HG02885 (cell line): ENCODE measurements around the gene SLC9C1.

Experiments
- ATAC-seq: cut with Tn5 transposase; IDR thresholded peaks from one replicate; pipeline ENCODE4 v1.9.1; 2021; ENCODE audit warnings: mild to moderate bottlenecking; ENCODE audit not compliant: unreplicated experiment, poor library complexity

The SLC9C1 gene

GRCh38 chr3:112293368-112294321 is at the start of gene SLC9C1:
SLC9C1 (minus strand) TSS chr3:112294216; CDS start chr3:112286791, 7,425 bp downstream.
- peak; percentile 75 for ATAC-seq

DNA sequence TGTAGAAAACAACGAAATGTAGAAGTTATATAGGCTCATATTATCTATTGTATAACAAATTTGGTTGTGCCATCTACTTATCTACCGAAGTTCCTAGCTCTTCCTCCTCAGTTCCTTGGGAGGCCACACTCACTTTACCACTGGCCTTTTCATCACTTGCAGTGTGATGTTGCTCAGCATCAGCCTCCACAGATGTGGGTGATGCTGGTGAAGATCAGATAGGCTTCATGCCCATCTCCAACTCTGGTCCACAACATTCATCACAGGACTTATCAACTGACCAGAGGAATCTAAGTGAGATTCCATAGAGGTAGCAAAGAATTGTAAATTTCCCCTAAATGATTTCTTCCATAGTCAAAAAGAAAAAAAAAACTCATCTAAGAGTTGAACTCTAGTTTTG is 47.4 kb upstream of the SLC9C1 start:
- ATAC-seq, result no peak

GRCh38 chr3:112339609-112340008 is 45.6 kb upstream of the SLC9C1 start:
- no peak for ATAC-seq

GRCh38 chr3:112339134-112339533 is 45.1 kb upstream of the SLC9C1 start:
- ATAC-seq, result no peak

GRCh38 chr3:112338727-112339056 is 44.7 kb upstream of the SLC9C1 start:
- no peak for ATAC-seq

- ATAC-seq, result no peak
Observed at GRCh38 chr3:112338021-112338726, 44.2 kb upstream of the SLC9C1 start.

DNA sequence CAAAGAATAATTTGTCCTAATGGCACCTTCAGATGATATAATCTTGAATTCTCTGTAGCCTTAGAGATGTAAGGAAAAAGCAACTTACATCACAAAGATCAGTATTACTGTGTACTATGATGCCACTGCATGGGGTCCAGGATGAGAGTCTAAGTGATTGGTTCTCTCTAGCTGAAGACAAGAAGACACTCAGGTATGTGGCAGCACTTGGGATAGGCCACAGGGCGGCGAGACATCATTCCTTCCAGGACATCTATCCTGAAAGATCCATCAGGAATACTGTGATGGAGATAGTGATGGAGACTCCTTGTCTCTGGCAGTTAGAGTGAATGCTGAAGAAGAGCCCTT is 41.4 kb upstream of the SLC9C1 start:
- ATAC-seq, result no peak

GRCh38 chr3:112334691-112335433 is 40.8 kb upstream of the SLC9C1 start:
- ATAC-seq, result no peak

GRCh38 chr3:112333381-112334317 is 39.6 kb upstream of the SLC9C1 start:
- peak; percentile 36 for ATAC-seq

GRCh38 chr3:112333002-112333380 is 39.0 kb upstream of the SLC9C1 start, which contains the start of gene CD200:
CD200 (plus strand) TSS chr3:112333156; CDS start chr3:112333213, 57 bp downstream.
- peak; percentile 78 for ATAC-seq

DNA sequence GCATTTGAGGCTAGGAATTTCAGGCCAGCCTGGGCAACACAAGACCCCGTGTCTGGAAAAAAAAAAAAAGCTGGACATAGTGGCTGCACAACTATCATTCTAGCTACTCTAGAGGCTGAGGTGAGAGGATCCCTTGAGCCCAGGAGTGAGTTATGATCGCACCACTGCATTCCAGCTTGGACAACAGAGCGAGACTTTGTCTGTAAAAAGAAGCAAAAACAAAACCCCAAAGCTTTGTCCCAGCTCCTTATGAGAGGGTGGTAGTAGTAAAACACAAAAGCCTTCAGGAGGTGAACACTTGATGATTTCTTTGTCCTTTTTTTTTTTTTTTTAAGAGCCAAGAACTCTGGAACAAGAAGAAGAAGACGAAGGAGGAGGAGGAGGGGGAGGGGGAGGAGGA is 37.8 kb upstream of the SLC9C1 start:
- no peak for ATAC-seq

DNA sequence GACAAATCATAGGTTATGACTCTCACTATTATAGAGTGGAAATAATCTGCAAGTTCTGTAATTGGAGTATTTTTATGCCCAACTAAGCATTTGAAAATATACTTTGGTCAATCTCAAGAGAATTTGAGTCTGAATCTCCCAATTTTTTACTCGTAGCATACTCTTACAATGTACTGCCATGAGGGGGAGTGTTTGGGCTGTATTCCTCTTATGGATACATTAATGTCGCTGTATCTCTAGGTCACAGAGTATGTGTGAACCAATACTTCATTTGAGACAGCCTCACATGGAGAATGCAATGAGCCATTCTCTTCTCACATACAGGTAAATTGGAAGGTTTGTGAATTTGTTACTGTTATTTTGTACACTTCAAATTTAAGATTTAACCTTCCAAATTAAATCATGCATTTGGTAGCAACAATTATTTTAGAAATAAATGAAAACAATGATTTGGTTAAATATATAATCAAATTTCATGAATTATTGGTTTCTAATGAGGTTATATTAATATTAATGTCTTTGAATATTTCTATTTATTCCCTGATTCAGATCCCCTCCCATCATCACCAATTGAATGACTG is 33.4 kb upstream of the SLC9C1 start:
- peak; percentile 98 for ATAC-seq

DNA sequence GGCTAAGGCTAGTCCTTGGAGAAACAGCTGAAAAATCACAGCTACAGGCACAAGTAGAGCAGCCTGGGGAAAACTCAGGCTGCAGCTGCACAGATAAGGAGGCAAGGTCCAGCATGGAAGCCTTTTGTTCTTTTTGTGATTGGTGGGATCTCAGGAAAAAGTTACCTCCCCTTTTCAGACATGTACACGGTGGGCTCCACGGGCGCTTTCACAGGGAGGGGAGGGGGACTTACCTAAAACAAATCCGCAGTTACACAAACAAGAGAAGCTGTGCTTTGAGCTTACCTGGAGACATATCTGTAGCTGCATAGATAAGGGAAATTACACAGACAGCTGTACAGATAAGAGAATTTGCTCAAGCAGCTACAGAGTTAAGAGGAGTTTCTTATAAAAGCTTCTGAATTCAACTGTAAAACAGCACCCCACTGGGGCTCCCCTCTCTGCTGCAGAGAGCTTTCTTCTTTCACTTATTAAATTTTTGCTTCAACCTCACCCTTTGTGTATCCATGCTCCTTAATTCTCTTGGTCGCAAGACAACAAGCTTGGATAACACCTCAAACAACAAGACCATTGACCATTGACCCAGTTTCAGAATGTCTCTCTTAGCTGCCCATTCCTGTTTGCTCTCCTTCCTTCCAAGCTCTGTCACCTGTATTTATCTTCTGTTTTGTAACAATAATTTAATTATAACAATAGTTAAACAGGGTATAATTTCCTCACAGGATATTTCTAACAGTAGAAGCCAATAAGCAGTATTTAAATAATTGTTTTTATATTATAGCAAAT is 28.0 kb upstream of the SLC9C1 start:
- ATAC-seq, result no peak

DNA sequence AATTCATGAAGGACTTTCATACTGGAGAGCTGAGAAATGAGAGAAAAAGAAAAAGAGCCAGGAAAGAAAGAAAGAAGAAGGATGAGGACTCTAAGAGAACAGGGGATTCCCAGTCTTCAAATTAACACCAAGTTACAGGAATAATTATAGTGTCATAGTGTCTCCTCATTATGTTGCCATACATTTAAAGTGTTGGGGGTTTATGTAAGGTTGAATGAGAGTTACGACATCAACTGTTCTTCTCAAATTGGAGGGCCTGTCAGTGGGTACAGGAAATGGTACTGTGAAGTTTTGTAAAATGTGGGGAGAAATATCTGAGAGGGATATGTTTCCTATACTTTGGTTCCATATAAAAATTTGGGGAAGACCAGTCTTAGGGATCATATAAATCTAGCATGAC is 26.7 kb upstream of the SLC9C1 start:
- no peak for ATAC-seq

DNA sequence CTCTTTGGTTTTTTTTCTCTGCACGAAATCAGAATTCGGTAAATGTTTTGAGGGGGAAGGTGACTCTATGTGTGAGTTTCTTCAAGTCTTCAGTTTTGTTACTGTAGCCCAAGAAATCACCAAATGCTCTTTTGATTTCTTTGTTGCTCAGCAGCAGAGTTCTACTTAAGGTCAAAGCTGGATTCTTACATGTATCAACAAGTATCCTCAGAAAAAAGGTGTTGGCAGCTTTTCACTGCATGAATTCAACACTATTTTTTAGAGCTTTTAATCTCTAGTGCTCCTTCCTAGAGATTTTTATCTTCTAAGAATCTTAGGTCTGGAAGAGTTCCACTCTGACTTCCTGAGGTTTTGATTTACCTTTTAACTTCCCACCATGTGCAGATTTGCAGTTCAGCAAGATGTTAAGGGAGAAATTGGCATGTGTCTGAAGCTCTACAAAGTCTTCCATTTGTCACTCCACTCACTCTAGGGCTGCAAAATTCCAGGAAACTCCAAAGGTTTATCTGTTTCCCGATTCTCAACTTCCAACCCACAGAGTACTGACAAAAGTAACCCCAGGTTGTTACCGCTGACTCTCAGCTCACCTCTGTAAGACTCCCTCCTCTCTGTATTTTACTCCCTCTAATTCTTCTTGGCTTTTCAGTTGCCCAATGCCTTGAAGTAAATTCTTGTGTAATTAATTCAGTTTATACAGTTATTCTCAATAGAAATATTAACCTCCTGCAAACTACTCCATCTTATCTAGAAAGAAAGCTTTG is 25.7 kb upstream of the SLC9C1 start:
- no peak for ATAC-seq

DNA sequence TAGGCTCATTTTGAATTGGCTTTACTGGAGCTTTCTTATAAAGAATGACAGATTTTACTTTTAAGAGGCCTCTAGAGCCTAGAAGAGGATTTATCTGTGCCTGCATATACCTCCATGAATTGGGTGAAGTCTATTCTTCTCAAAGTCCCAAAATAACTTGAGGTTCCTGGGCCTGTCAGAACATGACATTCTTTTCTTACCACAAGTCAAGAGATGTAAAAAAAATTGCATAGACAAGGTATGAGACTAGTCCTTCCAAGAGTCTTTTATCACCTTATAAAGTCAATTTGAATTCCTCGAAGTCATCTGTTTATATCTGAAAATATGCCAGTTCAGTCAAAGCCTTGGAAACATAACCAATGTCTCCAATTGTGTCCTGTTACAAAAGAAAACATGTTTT is 21.8 kb upstream of the SLC9C1 start:
- no peak for ATAC-seq

DNA sequence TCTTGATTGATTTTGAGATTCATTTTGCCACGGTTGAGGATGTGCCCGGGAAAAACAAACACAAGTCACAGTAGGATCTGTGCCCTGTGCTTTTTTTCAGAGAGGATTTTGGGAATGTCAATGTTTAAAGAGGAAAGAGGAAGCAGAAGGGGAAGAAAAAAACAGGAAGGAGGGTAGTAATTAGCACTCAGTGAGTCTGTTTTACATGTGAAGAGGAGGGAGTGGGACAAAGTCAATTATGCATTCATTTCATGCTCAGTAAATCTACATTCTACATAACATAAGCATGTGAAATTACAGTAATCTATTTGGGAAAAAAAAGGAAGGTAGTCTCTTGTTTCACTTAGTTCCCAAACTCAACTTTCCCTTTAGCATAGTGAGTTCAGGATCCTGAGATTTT is 20.6 kb upstream of the SLC9C1 start:
- ATAC-seq, result no peak
